Measurements from ENCODE around the gene ZC2HC1C.
"Not testable (repeated sequence)": the region's sequence is repeated elsewhere in the genome, so short reads cannot be mapped to it uniquely, and the experiment has no call there.

The ZC2HC1C gene

GRCh38 chr14:75096959-75097358, 27.5 kb downstream of the ZC2HC1C start:
- no peak for DNase-seq

GRCh38 chr14:75098212-75098611, 28.8 kb downstream of the ZC2HC1C start:
- DNase-seq, result no peak

DNA sequence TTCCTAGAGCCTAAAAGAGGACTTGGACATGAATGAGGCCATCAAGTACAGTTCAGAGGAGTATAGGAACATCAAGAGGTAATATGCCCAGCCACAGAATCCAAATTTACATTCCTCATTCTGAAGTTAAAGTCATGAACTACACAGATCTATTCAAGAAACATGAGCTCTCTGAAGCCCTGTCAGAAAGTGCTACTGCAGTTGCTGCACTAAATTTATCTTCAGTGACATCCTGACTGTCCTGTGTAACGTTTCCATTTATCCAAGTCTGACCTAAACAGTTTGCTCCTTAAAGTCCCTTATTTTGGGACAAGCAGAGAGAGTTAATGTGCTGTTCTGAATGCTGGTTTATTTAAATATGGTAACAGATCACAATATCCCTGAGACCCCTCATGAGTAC, 29.2 kb downstream of the ZC2HC1C start:
- no peak for DNase-seq

- DNase-seq, result no peak
Measured at GRCh38 chr14:75101491-75101890, 32.0 kb downstream of the ZC2HC1C start.

- no peak for DNase-seq
Measured at GRCh38 chr14:75107186-75107585, 37.7 kb downstream of the ZC2HC1C start.

- no peak for DNase-seq
Measured at GRCh38 chr14:75109877-75110276, 40.4 kb downstream of the ZC2HC1C start.

- DNase-seq, result no peak
Measured at GRCh38 chr14:75113932-75114539, 44.6 kb downstream of the ZC2HC1C start.

DNA sequence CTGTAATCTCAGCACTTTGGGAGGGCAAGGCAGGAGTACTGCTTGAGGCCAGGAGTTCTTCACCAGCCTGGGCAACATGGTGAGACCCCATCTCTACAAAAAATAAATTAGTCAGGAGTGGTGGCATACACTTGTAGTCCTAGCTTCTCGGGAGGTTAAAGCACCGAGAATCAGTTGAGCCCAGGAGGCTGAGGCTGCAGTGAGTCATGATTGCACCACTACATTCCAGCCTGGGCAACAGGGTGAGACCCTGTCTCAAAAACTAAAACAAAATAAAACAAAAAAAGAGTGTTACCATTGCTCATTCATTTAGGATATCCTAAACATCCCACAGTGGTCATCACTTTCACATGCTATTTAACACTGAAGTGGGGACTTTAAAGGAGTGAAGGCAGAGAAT, 49.6 kb downstream of the ZC2HC1C start:
- DNase-seq, result no peak

GRCh38 chr14:75120541-75121291, 51.3 kb downstream of the ZC2HC1C start:
- DNase-seq, result no peak

- no peak for DNase-seq
Measured at GRCh38 chr14:75121552-75121951, 52.1 kb downstream of the ZC2HC1C start.

GRCh38 chr14:75123991-75124390, 54.5 kb downstream of the ZC2HC1C start:
- DNase-seq, result no peak

DNA sequence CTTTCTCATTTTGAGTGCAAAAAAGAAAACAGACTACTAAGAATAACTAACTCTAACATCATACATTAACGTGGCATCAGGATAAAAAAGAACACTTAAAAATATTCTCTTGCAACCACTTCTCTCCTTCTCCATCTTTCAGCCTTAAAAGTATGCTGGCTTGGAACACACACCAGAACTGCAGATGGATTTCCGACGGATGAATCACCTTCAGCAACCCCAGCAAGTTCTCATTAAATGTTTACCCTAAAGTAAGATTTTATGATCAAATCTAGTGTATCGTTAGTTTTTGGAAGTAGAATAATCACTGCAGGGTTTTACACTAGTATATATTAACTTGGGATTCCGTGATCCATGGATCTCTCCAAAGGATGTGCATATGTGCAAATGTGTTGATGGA, 56.2 kb downstream of the ZC2HC1C start:
- no peak for DNase-seq

DNA sequence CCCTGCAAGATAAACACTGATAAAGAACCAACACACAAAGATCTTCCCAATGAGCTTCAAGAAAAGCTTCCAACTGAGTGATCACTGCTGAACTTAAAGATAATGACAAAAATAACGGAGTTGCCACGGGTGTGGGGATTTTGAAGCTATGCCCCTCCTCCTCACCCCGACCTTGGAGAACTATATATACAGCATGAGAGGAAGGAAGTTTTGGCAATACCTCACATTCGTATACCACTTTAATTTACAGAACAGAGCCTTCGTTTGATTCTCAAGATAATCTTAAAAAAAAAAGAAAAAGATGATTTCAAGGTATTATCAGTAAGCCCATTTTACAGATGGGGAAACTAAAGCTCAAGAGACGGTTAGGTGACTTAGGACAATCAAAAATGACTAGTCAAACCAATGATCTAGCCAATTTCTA, 56.7 kb downstream of the ZC2HC1C start:
- no peak for DNase-seq

DNA sequence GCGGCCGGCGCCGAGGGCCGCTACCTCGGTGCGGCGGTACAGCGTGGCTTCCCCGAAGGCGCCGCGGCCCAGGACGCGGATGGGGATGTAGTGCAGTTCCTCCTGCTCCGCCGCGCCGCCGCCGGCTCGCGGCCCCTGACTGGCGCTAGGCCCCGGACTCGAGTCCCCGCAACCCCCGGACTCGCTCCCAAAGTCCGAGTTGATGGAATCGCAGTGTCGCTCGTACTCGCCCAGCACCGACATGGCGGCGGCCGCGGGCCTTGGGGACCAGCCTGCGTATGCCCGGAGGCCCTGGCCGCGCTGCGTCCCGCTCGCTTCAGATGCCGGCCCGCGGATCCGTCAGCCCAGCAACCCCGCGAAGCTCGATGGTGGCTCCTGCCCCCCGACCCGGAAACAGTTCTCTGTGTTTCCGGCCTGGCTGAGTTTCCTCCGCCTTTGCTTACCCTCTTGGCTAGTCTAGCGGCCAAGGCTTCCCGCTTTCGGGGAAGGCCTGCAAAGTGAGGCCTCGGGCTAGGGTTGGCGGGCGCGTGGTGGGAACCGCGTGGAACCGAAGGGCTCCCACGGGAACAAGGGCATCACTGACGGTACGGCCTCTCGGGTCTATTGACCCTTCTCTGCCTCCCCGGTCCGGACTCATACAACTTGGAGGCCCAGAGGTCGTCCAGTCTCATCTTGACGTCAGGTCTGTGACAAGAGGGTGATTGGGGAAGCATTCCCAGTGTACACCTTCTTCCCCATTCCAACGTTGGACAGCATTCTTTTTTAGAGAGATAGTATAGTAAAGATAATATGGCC, 57.4 kb downstream of the ZC2HC1C start, which contains the start of gene NEK9:
Gene NEK9 (minus strand): TSS at position 370 of the 795 bp plus-strand sequence. CDS start 127 bp downstream, at position 243.
- DNase-seq, result peak; percentile 95

- DNase-seq, result not testable (repeated sequence)
Measured at GRCh38 chr14:75127474-75127820, 58.0 kb downstream of the ZC2HC1C start.

- DNase-seq, result no peak
Measured at GRCh38 chr14:75127903-75128595, 58.6 kb downstream of the ZC2HC1C start.

DNA sequence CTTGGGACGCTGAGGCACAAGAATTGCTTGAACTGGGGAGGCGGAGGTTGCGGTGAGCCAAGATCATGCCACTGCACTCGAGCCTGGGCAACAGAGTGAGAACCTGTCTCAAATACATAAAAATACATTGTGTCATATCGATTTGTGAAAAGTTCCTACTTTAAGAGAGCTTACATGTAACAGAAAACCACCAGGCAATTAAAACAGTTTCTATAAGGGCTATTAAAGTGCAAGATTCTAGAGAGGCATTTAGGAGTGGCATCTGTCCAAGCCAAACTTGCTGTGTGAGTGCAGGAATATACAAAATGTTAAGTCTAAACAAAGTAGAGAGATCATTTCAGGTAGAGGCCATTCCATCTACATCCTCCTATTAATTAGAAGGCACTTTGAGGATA, 59.2 kb downstream of the ZC2HC1C start:
- no peak for DNase-seq

Data from left hindlimb (tissue), 1 donor.